ENCODE data around the gene ICAM3.

DNA sequence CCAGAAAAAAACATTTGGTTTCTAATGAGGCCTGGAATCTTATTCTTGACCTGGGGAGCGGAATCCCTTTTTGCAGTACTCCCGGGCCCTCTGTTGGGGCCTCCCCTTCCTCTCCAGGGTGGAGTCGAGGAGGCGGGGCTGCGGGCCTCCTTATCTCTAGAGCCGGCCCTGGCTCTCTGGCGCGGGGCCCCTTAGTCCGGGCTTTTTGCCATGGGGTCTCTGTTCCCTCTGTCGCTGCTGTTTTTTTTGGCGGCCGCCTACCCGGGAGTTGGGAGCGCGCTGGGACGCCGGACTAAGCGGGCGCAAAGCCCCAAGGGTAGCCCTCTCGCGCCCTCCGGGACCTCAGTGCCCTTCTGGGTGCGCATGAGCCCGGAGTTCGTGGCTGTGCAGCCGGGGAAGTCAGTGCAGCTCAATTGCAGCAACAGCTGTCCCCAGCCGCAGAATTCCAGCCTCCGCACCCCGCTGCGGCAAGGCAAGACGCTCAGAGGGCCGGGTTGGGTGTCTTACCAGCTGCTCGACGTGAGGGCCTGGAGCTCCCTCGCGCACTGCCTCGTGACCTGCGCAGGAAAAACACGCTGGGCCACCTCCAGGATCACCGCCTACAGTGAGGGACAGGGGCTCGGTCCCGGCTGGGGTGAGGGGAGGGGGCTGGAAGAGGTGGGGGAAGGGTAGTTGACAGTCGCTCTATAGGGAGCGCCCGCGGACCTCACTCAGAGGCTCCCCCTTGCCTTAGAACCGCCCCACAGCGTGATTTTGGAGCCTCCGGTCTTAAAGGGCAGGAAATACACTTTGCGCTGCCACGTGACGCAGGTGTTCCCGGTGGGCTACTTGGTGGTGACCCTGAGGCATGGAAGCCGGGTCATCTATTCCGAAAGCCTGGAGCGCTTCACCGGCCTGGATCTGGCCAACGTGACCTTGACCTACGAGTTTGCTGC lies 52.4 kb downstream of the ICAM3 start, which contains the start of gene ICAM4:
- TF ChIP-seq, protein P1, sequence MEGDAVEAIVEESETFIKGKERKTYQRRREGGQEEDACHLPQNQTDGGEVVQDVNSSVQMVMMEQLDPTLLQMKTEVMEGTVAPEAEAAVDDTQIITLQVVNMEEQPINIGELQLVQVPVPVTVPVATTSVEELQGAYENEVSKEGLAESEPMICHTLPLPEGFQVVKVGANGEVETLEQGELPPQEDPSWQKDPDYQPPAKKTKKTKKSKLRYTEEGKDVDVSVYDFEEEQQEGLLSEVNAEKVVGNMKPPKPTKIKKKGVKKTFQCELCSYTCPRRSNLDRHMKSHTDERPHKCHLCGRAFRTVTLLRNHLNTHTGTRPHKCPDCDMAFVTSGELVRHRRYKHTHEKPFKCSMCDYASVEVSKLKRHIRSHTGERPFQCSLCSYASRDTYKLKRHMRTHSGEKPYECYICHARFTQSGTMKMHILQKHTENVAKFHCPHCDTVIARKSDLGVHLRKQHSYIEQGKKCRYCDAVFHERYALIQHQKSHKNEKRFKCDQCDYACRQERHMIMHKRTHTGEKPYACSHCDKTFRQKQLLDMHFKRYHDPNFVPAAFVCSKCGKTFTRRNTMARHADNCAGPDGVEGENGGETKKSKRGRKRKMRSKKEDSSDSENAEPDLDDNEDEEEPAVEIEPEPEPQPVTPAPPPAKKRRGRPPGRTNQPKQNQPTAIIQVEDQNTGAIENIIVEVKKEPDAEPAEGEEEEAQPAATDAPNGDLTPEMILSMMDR (IDR thresholded peaks at IDR 0.05) = no peak
- no peak for TF ChIP-seq POLR2A (IDR thresholded peaks at IDR 0.05)

Data from Peyer's patch (tissue), 4 donors.